ENCODE results near the gene SCUBE1.

Gene SCUBE1

GRCh38 chr22:43198126-43198525 lies 145.0 kb downstream of the SCUBE1 start:
- Histone ChIP-seq H3K9me2 (replicated peaks; ENCODE audit: low read depth, low read length) (no peaks in the 10 kb centered on the region), H3K27me3 (ENCODE audit: insufficient read depth, low read length, poor library complexity, severe bottlenecking) (no peaks in the 10 kb centered on the region), H3K4me3 (ENCODE audit: low read length, poor library complexity, severe bottlenecking) (no peak overlapping the region), H3K9me3 (ENCODE audit: insufficient read depth, low read depth, low read length) (no peaks in the 10 kb centered on the region), H3K36me3 (ENCODE audit: insufficient read depth, low read length) (no peaks in the 10 kb centered on the region), H3K4me2 (ENCODE audit: low read depth, low read length, poor library complexity, severe bottlenecking) (no peak overlapping the region), H2AFZ (ENCODE audit: low read length) (no peak overlapping the region), H3F3A (ENCODE audit: low read depth) (no peaks in the 10 kb centered on the region), H3K4me1 (ENCODE audit: insufficient read depth, low read length, poor library complexity, severe bottlenecking) (no peaks in the 10 kb centered on the region), H3K79me2 (ENCODE audit: insufficient read depth, low read length) (no peaks in the 10 kb centered on the region), H4K20me1 (ENCODE audit: insufficient read depth, low read length, poor library complexity, severe bottlenecking) (no peaks in the 10 kb centered on the region), H3K9ac (ENCODE audit: low read depth, low read length, poor library complexity, severe bottlenecking) (no peak overlapping the region)
- no peak for TF ChIP-seq CTCF (conservative IDR thresholded peaks at IDR 0.05; ENCODE audit: low read length)
- no peak for TF ChIP-seq EZH2phosphoT487 (IDR thresholded peaks at IDR 0.05; ENCODE audit: borderline replicate concordance)

- H3F3A ChIP-seq (ENCODE audit: low read depth) = no peaks in the 10 kb centered on the region
- H3K9ac ChIP-seq (ENCODE audit: low read depth, low read length, poor library complexity, severe bottlenecking) = no peak overlapping the region
- no peaks in the 10 kb centered on the region for H3K27me3 ChIP-seq (ENCODE audit: insufficient read depth, low read length, poor library complexity, severe bottlenecking)
- H3K4me2 ChIP-seq (ENCODE audit: low read depth, low read length, poor library complexity, severe bottlenecking) = no peak overlapping the region
- H3K9me2 ChIP-seq (replicated peaks; ENCODE audit: low read depth, low read length) = no peaks in the 10 kb centered on the region
- H3K9me3 ChIP-seq (ENCODE audit: insufficient read depth, low read depth, low read length) = no peaks in the 10 kb centered on the region
- no peak for TF ChIP-seq CTCF (conservative IDR thresholded peaks at IDR 0.05; ENCODE audit: low read length)
- TF ChIP-seq EZH2phosphoT487 (IDR thresholded peaks at IDR 0.05; ENCODE audit: borderline replicate concordance) = no peak
- H3K4me3 ChIP-seq (ENCODE audit: low read length, poor library complexity, severe bottlenecking) = no peak overlapping the region
- H3K79me2 ChIP-seq (ENCODE audit: insufficient read depth, low read length) = no peaks in the 10 kb centered on the region
- H3K36me3 ChIP-seq (ENCODE audit: insufficient read depth, low read length) = no peaks in the 10 kb centered on the region
- no peaks in the 10 kb centered on the region for H4K20me1 ChIP-seq (ENCODE audit: insufficient read depth, low read length, poor library complexity, severe bottlenecking)
- H2AFZ ChIP-seq (ENCODE audit: low read length) = no peak overlapping the region
- H3K4me1 ChIP-seq (ENCODE audit: insufficient read depth, low read length, poor library complexity, severe bottlenecking) = no peaks in the 10 kb centered on the region
Observed at GRCh38 chr22:43197271-43197941, 145.8 kb downstream of the SCUBE1 start.

GRCh38 chr22:43191831-43192230 lies 151.3 kb downstream of the SCUBE1 start:
- Histone ChIP-seq H3K79me2 (ENCODE audit: insufficient read depth, low read length) (0 out of 2 replicates have a peak, but pooled peaks cover under 1% of the 10 kb centered on the region), H3K36me3 (ENCODE audit: insufficient read depth, low read length) (no peaks in the 10 kb centered on the region), H4K20me1 (ENCODE audit: insufficient read depth, low read length, poor library complexity, severe bottlenecking) (no peaks in the 10 kb centered on the region), H3K4me3 (ENCODE audit: low read length, poor library complexity, severe bottlenecking) (no peak overlapping the region), H3K9ac (ENCODE audit: low read depth, low read length, poor library complexity, severe bottlenecking) (no peak overlapping the region), H3K9me3 (ENCODE audit: insufficient read depth, low read depth, low read length) (no peaks in the 10 kb centered on the region), H3K4me1 (ENCODE audit: insufficient read depth, low read length, poor library complexity, severe bottlenecking) (peaks cover 5% of the 10 kb centered on the region), H3F3A (ENCODE audit: low read depth) (no peaks in the 10 kb centered on the region), H2AFZ (ENCODE audit: low read length) (no peak overlapping the region), H3K27me3 (ENCODE audit: insufficient read depth, low read length, poor library complexity, severe bottlenecking) (peaks cover 8% of the 10 kb centered on the region), H3K9me2 (replicated peaks; ENCODE audit: low read depth, low read length) (no peaks in the 10 kb centered on the region), H3K4me2 (ENCODE audit: low read depth, low read length, poor library complexity, severe bottlenecking) (no peak overlapping the region)
- TF ChIP-seq EZH2phosphoT487 (IDR thresholded peaks at IDR 0.05; ENCODE audit: borderline replicate concordance) = no peak
- TF ChIP-seq CTCF (conservative IDR thresholded peaks at IDR 0.05; ENCODE audit: low read length) = no peak

Measured in Loucy (cell line).